ENCODE results near the gene ZSWIM6. TPM values are rescaled to one million over a fixed set of nuclear protein-coding genes. Genes with fewer than 3 reads are reported as not detected.

ZSWIM6 gene
- total RNA-seq, 1 donor from 2014 or later = 9.9 TPM

DNA sequence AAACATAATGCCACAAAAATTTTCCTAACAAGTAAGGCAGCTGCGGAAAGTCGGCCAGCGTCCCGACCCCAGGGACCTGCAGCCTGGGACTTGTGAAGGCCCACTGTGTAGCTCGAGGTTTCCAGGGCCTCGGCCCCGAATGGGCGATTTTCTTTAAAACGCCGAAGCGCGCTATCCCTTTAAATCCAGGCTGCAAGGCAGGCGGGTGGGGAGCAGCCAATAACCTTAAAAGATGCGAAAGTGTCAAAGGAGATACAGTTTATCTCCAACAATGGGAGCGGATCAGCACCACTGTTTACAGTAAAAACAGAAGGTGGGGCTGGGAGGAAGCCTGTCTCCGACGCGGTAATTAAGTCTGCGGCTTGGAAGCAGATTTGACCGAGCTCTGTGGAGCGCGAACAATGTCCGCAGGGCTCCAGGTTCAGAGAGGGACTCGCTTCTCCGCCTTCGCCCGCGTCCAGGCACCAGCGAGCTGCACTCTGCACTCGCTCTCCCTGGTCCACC is 1.7 kb upstream of the ZSWIM6 start:
- H3K9ac ChIP-seq (ENCODE audit: low read depth in 1 of 3, low read length in 3 of 3) = peak overlapping the region; percentile 72 to 84 (median 80)
- peaks cover 7 to 22% (median 17%) of the 10 kb centered on the region in 3 donors for H3K4me1 ChIP-seq (ENCODE audit: control insufficient read depth in 3 of 3, insufficient read depth in 3 of 3, low read length in 3 of 3)
- H3K27me3 ChIP-seq (ENCODE audit: control insufficient read depth in 3 of 3, insufficient read depth in 3 of 3, low read length in 3 of 3) = peaks cover 3 to 4% (median 4%) of the 10 kb centered on the region in 3 donors
- no peaks in the 10 kb centered on the region for H3K36me3 ChIP-seq (ENCODE audit: control insufficient read depth in 3 of 3, insufficient read depth in 3 of 3, low read length in 3 of 3)
- peak overlapping the region; percentile 80 to 89 (median 88) for H3K4me3 ChIP-seq (ENCODE audit: low read length in 3 of 3)
- no peaks in the 10 kb centered on the region for H3K9me3 ChIP-seq (ENCODE audit: control insufficient read depth in 3 of 3, low read length in 3 of 3)
- peak overlapping the region; percentile 84 for H3K27ac ChIP-seq (ENCODE audit: low read depth, low read length)

DNA sequence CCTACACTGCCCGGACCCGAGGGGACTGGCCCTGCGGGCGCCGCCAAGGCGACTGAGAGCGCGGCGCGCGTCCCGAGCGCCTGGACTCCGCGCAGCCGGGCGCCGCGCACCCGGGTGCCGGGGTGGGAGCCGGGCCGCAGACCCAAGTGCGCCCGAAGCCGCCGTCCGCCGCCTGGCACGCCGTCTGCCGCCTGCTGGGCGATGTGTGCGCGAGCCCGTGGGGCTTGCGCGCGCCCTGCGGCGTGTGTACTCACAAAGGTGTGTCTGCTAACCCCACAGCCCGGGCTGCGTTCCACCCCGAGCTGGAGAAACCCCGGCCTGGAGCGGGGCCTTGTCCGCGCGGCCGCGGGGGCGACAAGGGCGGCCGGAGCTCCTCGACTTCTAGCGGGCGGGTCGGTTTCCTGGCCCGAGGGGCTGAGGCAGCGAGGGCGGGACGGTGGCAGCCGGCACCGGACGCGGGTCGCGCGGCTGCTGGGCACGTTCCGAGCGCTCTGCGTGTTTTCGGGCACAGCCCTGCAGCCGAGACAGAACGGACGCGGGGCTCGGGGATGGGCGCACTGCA is 1.1 kb upstream of the ZSWIM6 start:
- H3K4me3 ChIP-seq (ENCODE audit: low read length in 3 of 3) = peak overlapping the region; percentile 80 to 89 (median 88)
- H3K27me3 ChIP-seq (ENCODE audit: control insufficient read depth in 3 of 3, insufficient read depth in 3 of 3, low read length in 3 of 3) = peaks cover 3 to 4% (median 4%) of the 10 kb centered on the region in 3 donors
- H3K9ac ChIP-seq (ENCODE audit: low read depth in 1 of 3, low read length in 3 of 3) = peak overlapping the region; percentile 72 to 84 (median 80)
- no peaks in the 10 kb centered on the region for H3K9me3 ChIP-seq (ENCODE audit: control insufficient read depth in 3 of 3, low read length in 3 of 3)
- H3K36me3 ChIP-seq (ENCODE audit: control insufficient read depth in 3 of 3, insufficient read depth in 3 of 3, low read length in 3 of 3) = no peaks in the 10 kb centered on the region
- H3K27ac ChIP-seq (ENCODE audit: low read depth, low read length) = peak overlapping the region; percentile 84
- H3K4me1 ChIP-seq (ENCODE audit: control insufficient read depth in 3 of 3, insufficient read depth in 3 of 3, low read length in 3 of 3) = peaks cover 7 to 22% (median 17%) of the 10 kb centered on the region in 3 donors

DNA sequence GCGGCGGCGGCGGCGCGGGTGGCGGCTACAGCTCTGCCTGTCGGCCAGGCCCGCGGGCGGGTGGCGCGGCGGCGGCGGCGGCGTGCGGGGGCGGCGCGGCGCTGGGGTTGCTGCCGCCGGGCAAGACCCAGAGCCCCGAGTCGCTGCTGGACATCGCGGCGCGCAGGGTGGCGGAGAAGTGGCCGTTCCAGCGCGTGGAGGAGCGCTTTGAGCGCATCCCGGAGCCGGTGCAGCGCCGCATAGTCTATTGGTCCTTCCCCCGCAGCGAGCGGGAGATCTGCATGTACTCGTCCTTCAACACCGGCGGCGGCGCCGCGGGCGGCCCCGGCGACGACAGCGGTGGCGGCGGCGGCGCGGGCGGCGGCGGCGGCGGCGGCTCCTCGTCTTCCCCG is 296 bp downstream of the ZSWIM6 start:
- Histone ChIP-seq H3K9me3 (ENCODE audit: control insufficient read depth in 3 of 3, low read length in 3 of 3) (no peaks in the 10 kb centered on the region), H3K27me3 (ENCODE audit: control insufficient read depth in 3 of 3, insufficient read depth in 3 of 3, low read length in 3 of 3) (peaks cover 0 to 4% (median 3%) of the 10 kb centered on the region in 3 donors), H3K4me3 (ENCODE audit: low read length in 3 of 3) (peak overlapping the region; percentile 71 to 80 (median 75)), H3K27ac (ENCODE audit: low read depth, low read length) (no peak overlapping the region), H3K9ac (ENCODE audit: low read depth in 1 of 3, low read length in 3 of 3) (peak overlapping the region; percentile 45 to 68 (median 64)), H3K4me1 (ENCODE audit: control insufficient read depth in 3 of 3, insufficient read depth in 3 of 3, low read length in 3 of 3) (peaks cover 7 to 22% (median 17%) of the 10 kb centered on the region in 3 donors), H3K36me3 (ENCODE audit: control insufficient read depth in 3 of 3, insufficient read depth in 3 of 3, low read length in 3 of 3) (no peaks in the 10 kb centered on the region)

DNA sequence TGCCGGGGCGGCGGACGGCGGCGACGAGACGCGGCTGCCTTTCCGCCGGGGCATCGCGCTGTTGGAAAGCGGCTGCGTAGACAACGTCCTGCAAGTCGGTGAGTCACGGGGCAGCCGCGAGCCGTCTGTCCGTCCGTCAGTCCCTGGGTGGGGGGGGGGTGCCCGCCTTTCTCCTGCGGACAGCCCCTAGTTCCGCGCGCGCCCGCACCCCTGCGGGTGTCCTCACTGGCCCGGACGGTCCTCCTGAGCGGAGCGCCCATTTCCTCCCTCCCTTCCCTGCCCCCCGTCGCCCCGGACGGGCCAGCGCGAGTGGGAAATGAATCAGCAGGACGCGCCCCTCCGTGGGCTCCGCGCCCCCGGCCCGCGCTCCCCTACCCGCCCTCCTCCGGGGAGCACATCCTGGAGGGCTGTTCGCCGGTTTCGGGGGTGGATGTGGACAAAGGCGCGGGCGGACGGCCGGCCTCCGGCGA is 828 bp downstream of the ZSWIM6 start:
- Histone ChIP-seq H3K4me3 (ENCODE audit: low read length in 3 of 3) (peak overlapping the region; percentile 48 to 79 (median 76)), H3K9ac (ENCODE audit: low read depth in 1 of 3, low read length in 3 of 3) (peak overlapping the region in 2 of 3 donors; percentile 45 to 62), H3K4me1 (ENCODE audit: control insufficient read depth in 3 of 3, insufficient read depth in 3 of 3, low read length in 3 of 3) (peaks cover 7 to 22% (median 17%) of the 10 kb centered on the region in 3 donors), H3K27ac (ENCODE audit: low read depth, low read length) (peak overlapping the region; percentile 72), H3K36me3 (ENCODE audit: control insufficient read depth in 3 of 3, insufficient read depth in 3 of 3, low read length in 3 of 3) (no peaks in the 10 kb centered on the region), H3K9me3 (ENCODE audit: control insufficient read depth in 3 of 3, low read length in 3 of 3) (no peaks in the 10 kb centered on the region), H3K27me3 (ENCODE audit: control insufficient read depth in 3 of 3, insufficient read depth in 3 of 3, low read length in 3 of 3) (peaks cover 0 to 4% (median 3%) of the 10 kb centered on the region in 3 donors)

DNA sequence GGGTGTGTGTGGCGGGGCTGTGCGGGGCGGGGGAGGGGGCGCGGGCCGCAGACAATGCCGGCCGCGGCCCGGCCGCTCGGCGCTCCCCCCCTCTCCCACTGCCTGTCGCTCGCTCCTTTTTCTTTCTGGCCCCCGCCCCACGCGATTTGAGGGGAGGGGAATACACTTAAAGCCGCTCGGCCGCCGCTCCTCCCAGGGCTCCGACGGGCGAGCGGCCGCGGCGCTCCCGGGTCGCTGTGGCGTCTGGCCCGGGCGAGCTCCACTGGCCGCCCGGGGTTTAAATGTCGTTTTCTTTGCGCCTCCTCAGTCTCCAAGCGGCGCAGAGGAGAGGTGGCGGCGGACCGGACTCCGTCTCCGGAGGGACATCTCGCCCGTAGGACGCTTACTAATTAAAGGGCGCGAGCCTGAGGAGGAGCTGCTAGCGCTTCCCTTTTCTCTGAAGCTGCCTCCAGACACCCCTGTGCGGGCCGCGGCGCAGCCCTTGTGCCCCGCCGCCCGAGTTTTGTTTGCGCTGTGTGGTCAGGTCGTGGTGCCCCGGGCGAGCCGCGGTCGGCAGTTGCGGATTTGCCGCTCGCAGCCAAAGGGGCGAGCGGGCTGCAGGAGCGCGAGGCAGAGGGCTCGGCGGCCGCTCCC is 1.4 kb downstream of the ZSWIM6 start:
- Histone ChIP-seq H3K36me3 (ENCODE audit: control insufficient read depth in 3 of 3, insufficient read depth in 3 of 3, low read length in 3 of 3) (no peaks in the 10 kb centered on the region), H3K4me1 (ENCODE audit: control insufficient read depth in 3 of 3, insufficient read depth in 3 of 3, low read length in 3 of 3) (peaks cover 7 to 22% (median 17%) of the 10 kb centered on the region in 3 donors), H3K9me3 (ENCODE audit: control insufficient read depth in 3 of 3, low read length in 3 of 3) (no peaks in the 10 kb centered on the region), H3K27me3 (ENCODE audit: control insufficient read depth in 3 of 3, insufficient read depth in 3 of 3, low read length in 3 of 3) (peaks cover 0 to 4% (median 3%) of the 10 kb centered on the region in 3 donors), H3K27ac (ENCODE audit: low read depth, low read length) (peak overlapping the region; percentile 72), H3K4me3 (ENCODE audit: low read length in 3 of 3) (peak overlapping the region; percentile 73 to 79 (median 76)), H3K9ac (ENCODE audit: low read depth in 1 of 3, low read length in 3 of 3) (peak overlapping the region; percentile 34 to 83 (median 80))

DNA sequence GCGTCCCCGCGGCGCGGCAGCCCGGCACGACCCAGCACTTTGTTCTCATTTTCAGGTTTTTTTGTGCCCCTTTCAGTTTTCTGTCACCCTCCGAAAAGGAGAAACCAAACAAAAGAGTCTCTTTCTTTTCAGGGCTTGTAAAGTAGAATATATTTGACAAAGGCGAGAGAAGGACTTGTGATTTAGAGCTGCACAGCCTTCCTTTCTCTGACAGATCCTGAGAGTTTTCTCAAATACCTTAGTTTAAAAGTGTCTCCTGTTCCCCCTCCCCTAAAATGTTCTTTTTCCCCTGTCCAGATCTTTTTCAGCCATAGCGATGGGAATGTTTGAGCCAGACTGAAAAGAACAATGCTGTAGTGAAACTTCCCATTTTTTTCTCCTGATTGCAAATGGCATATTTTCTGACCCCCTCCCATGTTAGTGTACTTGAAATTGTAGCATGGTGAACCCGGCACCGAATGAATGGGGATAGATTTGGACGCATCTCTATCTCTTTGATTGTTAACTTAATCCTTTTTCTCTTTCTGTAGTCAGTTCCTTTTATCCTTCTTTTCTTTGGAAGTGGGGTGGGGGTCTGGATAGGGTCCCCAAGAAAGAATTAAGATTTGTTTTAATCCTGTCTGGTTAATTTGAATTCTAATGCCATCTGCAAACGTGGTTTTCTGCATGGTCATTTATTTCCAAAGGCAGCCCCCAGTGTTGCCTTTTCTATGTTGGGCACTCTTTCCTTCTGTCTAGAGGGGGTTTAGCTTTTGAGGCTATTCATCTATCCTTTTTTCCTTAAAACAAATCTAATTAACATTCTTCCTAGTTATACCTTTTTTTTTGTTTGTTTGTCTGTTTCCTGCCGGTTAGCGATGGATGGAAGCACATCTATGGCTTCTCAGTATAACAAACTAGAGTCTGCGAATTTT is 2.2 kb downstream of the ZSWIM6 start:
- Histone ChIP-seq H3K4me3 (ENCODE audit: low read length in 3 of 3) (peak overlapping the region; percentile 73 to 79 (median 76)), H3K36me3 (ENCODE audit: control insufficient read depth in 3 of 3, insufficient read depth in 3 of 3, low read length in 3 of 3) (no peaks in the 10 kb centered on the region), H3K27me3 (ENCODE audit: control insufficient read depth in 3 of 3, insufficient read depth in 3 of 3, low read length in 3 of 3) (peaks cover 0 to under 1% (median 0%) of the 10 kb centered on the region in 3 donors), H3K4me1 (ENCODE audit: control insufficient read depth in 3 of 3, insufficient read depth in 3 of 3, low read length in 3 of 3) (peaks cover 7 to 22% (median 17%) of the 10 kb centered on the region in 3 donors), H3K9ac (ENCODE audit: low read depth in 1 of 3, low read length in 3 of 3) (peak overlapping the region; percentile 34 to 83 (median 80)), H3K9me3 (ENCODE audit: control insufficient read depth in 3 of 3, low read length in 3 of 3) (no peaks in the 10 kb centered on the region), H3K27ac (ENCODE audit: low read depth, low read length) (peak overlapping the region; percentile 72)

DNA sequence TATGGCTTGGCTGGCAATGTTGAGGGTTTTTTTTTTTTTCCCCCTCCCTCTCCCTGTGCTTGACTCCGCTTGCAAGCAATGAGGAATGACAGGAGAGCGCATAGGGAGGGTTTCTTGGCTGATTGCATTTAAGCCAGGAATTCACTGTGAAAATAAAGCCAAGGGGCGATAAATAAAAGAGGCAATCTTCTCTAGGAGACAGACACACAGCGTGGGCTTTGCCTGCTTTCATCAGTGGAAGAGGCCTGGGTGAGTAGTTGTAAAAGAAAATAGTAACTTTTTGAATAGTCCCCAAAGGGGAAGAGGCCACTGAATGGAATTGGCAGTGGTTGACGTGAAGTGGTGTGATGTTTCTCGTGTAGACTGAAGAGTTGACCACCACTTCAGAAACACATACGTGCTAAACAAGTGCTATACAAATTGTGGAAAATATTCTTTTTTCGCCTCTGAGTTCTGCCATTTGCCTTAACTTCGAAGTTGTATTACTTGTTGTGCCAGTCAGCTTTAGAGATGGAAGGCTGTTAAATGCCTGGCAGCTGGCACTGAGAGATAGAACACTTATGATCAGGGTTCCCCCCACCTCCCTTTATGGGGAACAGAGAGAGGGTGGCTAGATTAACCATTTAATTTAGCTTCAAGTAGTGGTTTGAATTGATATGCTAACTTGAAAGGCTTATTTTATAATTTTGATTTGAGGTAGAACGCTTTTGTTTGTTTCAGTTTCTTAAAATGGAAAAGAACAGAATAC is 3.0 kb downstream of the ZSWIM6 start:
- Histone ChIP-seq H3K9me3 (ENCODE audit: control insufficient read depth in 3 of 3, low read length in 3 of 3) (no peaks in the 10 kb centered on the region), H3K4me3 (ENCODE audit: low read length in 3 of 3) (peak overlapping the region in 1 of 3 donors; percentile 73), H3K27ac (ENCODE audit: low read depth, low read length) (no peak overlapping the region), H3K27me3 (ENCODE audit: control insufficient read depth in 3 of 3, insufficient read depth in 3 of 3, low read length in 3 of 3) (no peaks in the 10 kb centered on the region), H3K36me3 (ENCODE audit: control insufficient read depth in 3 of 3, insufficient read depth in 3 of 3, low read length in 3 of 3) (no peaks in the 10 kb centered on the region), H3K4me1 (ENCODE audit: control insufficient read depth in 3 of 3, insufficient read depth in 3 of 3, low read length in 3 of 3) (peaks cover 7 to 22% (median 13%) of the 10 kb centered on the region in 3 donors), H3K9ac (ENCODE audit: low read depth in 1 of 3, low read length in 3 of 3) (no peak overlapping the region)

DNA sequence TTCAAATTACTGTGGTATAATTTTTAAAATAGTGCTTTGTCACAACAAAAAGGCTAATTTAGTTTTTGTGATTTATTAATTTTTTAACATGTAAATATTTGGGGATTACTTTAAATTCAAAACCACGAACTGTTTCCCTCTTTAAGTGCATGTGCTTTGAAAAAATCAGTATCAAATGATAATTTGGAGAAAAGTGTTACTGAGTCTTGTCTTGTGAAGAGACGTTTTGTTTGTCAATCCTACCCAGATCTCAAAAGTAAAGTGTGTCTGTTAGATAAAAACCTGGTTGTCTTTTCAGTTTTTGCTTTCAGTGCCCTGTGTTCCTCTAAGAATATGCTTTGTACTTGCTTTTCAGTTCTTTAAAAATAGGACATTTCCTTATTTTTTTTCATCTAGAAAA is 7.7 kb downstream of the ZSWIM6 start:
- H3K9ac ChIP-seq (ENCODE audit: low read depth in 1 of 3, low read length in 3 of 3) = no peak overlapping the region
- no peaks in the 10 kb centered on the region for H3K9me3 ChIP-seq (ENCODE audit: control insufficient read depth in 3 of 3, low read length in 3 of 3)
- no peak overlapping the region for H3K4me3 ChIP-seq (ENCODE audit: low read length in 3 of 3)
- H3K27ac ChIP-seq (ENCODE audit: low read depth, low read length) = no peak overlapping the region
- no peaks in the 10 kb centered on the region for H3K36me3 ChIP-seq (ENCODE audit: control insufficient read depth in 3 of 3, insufficient read depth in 3 of 3, low read length in 3 of 3)
- peaks cover 9 to 13% (median 10%) of the 10 kb centered on the region in 3 donors for H3K4me1 ChIP-seq (ENCODE audit: control insufficient read depth in 3 of 3, insufficient read depth in 3 of 3, low read length in 3 of 3)
- H3K27me3 ChIP-seq (ENCODE audit: control insufficient read depth in 3 of 3, insufficient read depth in 3 of 3, low read length in 3 of 3) = no peaks in the 10 kb centered on the region

DNA sequence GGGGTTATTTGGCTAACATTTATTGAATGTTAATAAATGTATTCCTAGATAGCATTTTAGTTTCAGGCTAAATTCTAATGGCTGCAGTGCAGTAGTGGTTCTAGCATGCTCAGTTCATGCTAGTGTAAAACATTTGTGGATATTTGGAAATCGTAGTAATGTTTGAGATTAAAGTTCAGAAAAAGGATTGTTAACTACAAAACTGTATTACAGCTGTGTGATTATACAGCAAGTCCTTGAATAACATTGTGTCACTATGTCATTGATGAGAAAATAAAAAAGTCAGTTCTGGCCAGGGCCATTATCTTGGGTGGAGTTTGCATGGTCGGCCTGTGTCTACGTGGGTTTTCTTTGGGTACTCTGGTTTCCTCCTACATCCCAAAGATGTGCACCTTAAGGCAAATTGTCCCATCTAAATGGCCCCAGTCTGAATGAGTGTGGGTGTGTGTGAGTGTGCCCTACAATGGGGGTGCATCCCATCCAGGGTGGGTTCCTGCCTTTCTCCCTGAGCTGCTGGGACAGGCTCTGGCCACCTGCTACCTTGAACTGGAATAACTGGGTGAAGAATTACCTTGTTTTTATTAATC is 8.8 kb downstream of the ZSWIM6 start:
- no peaks in the 10 kb centered on the region for H3K27me3 ChIP-seq (ENCODE audit: control insufficient read depth in 3 of 3, insufficient read depth in 3 of 3, low read length in 3 of 3)
- no peak overlapping the region for H3K4me3 ChIP-seq (ENCODE audit: low read length in 3 of 3)
- H3K9ac ChIP-seq (ENCODE audit: low read depth in 1 of 3, low read length in 3 of 3) = no peak overlapping the region
- no peaks in the 10 kb centered on the region for H3K9me3 ChIP-seq (ENCODE audit: control insufficient read depth in 3 of 3, low read length in 3 of 3)
- peaks cover 6 to 13% (median 9%) of the 10 kb centered on the region in 3 donors for H3K4me1 ChIP-seq (ENCODE audit: control insufficient read depth in 3 of 3, insufficient read depth in 3 of 3, low read length in 3 of 3)
- no peaks in the 10 kb centered on the region for H3K36me3 ChIP-seq (ENCODE audit: control insufficient read depth in 3 of 3, insufficient read depth in 3 of 3, low read length in 3 of 3)
- H3K27ac ChIP-seq (ENCODE audit: low read depth, low read length) = no peak overlapping the region
